ENCODE results near the gene MAPKAP1.

The MAPKAP1 gene

GRCh38 chr9:125617087-125617486, 89.9 kb downstream of the MAPKAP1 start:
- H3K4me3 ChIP-seq (ENCODE audit: low read depth, low read length) = no peak overlapping the region
- DNase-seq (ENCODE audit: low read depth, low spot score) = no peak
- ChIA-PET POLR2A (no interaction called here), CTCF (no interaction called here)
- TF ChIP-seq, protein P1, sequence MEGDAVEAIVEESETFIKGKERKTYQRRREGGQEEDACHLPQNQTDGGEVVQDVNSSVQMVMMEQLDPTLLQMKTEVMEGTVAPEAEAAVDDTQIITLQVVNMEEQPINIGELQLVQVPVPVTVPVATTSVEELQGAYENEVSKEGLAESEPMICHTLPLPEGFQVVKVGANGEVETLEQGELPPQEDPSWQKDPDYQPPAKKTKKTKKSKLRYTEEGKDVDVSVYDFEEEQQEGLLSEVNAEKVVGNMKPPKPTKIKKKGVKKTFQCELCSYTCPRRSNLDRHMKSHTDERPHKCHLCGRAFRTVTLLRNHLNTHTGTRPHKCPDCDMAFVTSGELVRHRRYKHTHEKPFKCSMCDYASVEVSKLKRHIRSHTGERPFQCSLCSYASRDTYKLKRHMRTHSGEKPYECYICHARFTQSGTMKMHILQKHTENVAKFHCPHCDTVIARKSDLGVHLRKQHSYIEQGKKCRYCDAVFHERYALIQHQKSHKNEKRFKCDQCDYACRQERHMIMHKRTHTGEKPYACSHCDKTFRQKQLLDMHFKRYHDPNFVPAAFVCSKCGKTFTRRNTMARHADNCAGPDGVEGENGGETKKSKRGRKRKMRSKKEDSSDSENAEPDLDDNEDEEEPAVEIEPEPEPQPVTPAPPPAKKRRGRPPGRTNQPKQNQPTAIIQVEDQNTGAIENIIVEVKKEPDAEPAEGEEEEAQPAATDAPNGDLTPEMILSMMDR (IDR thresholded peaks at IDR 0.05; ENCODE audit: insufficient read depth, low read length, missing control alignments) = no peak

DNA sequence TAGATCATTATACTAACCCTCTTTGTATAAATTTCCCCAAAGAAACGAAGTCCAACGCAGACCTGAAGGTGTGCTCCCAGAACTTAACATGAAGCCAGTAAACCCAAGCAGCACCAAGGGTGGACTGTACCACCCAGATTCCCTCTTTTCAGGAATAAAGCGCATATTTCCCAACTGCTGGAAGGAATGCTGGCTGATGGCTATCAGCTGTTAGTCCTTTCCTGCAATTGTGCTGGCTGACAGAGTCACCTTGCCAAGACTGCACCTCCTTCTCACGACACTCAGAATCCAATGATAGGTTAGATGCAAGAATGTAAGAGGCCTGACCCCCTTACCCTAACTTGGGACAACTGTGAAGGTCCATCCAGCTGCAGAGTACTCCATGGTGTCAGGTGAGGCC, 93.9 kb downstream of the MAPKAP1 start:
- CTCF ChIA-PET = no interaction called here
- TF ChIP-seq, protein P1 (IDR thresholded peaks at IDR 0.05; ENCODE audit: insufficient read depth, low read length, missing control alignments) = no peak
- POLR2A ChIA-PET = no interaction called here
- DNase-seq (ENCODE audit: low read depth, low spot score) = no peak
- H3K4me3 ChIP-seq (ENCODE audit: low read depth, low read length) = no peak overlapping the region

DNA sequence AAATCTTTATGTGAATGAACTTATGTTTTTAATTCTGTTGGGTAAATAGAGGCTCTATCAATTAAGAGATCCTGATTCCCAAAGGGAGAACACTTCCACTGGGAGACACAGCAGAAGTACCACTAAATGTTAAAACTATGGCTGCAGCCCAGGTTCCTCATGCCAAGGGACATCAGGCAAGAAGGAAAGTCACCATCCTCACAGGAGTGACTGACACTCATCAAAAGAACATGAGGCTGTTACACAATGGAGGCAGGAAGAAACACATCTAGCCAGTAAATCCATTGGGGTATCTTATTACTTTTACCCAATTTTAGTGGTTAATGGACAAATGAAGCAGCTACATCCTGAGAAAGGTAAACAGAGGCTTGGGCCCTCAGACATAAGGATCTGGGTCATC, 94.4 kb downstream of the MAPKAP1 start:
- DNase-seq (ENCODE audit: low read depth, low spot score) = no peak
- H3K4me3 ChIP-seq (ENCODE audit: low read depth, low read length) = no peak overlapping the region
- TF ChIP-seq, protein P1 (IDR thresholded peaks at IDR 0.05; ENCODE audit: insufficient read depth, low read length, missing control alignments) = no peak
- CTCF ChIA-PET = no interaction called here
- POLR2A ChIA-PET = no interaction called here

GRCh38 chr9:125611121-125611765, 95.8 kb downstream of the MAPKAP1 start:
- POLR2A ChIA-PET = no interaction called here
- no peak overlapping the region for H3K4me3 ChIP-seq (ENCODE audit: low read depth, low read length)
- TF ChIP-seq, protein P1 (IDR thresholded peaks at IDR 0.05; ENCODE audit: insufficient read depth, low read length, missing control alignments) = no peak
- CTCF ChIA-PET = no interaction called here
- DNase-seq (ENCODE audit: low read depth, low spot score) = no peak

DNA sequence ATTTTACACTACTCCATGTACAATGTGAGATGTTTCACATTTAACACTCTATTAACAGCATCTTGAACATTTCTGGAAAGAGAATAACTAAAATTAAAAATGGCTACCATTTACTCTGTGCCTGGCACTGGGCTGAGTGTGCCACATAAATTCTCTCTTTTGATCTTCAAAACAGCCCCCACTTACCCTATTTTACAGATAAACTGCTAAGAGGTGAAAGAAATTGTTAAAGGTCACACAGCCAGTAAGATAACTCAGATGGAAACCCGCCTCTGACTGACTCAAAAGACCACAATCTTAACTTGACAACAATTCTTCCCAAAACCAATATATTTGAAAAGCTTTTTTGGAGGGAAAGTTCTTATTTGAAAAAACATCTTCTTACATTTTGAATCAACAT, 97.3 kb downstream of the MAPKAP1 start:
- TF ChIP-seq, protein P1 (IDR thresholded peaks at IDR 0.05; ENCODE audit: insufficient read depth, low read length, missing control alignments) = no peak
- ChIA-PET POLR2A (no interaction called here), CTCF (no interaction called here)

DNA sequence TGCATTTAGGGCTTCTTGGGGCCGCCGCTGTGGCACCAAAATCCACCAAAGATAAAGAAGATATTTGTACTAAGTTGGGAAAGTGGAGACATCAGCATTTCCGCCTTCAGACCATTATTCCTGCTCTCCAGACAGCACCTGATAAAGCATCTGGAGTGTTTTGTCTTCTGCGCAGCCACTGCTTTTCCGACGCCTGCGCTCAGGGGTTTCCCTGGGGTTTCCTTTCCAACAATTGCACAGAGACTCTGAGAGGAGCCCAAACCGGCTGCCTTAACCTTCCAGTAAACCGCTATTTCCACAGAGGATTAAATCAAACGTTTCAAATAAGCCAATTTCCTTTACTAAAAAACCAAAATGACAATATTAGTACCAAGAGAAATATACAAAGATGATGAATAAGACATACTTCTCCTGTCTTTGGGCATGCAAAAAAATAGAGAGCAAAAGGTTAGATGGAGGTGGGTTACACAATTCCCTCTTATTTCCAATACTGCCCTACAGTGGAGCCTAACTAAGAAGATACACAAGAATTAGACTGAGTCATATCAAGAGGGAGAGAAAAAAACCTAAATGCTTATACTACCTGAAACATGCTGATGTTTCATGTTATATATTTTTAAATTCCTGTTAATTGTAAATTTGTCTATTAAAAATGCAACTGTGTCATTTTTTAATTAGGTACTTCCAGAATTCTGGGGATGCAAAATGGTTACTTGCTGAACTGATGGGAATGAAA, 98.4 kb downstream of the MAPKAP1 start:
- ChIA-PET POLR2A (no interaction called here), CTCF (no interaction called here)
- H3K4me3 ChIP-seq (ENCODE audit: low read depth, low read length) = no peak overlapping the region
- TF ChIP-seq, protein P1 (IDR thresholded peaks at IDR 0.05; ENCODE audit: insufficient read depth, low read length, missing control alignments) = no peak
- no peak for DNase-seq (ENCODE audit: low read depth, low spot score)

More for the DNA sequence above, 97.3 kb downstream of the MAPKAP1 start:
- no peak for DNase-seq (ENCODE audit: low read depth, low spot score)
- no peak overlapping the region for H3K4me3 ChIP-seq (ENCODE audit: low read depth, low read length)

Measured in AG04449 (cell line).